Hematopoietic multipotent progenitor cell treated with erythropoietin and hydrocortisone succinate and interleukin-3 and kit ligand, for 4 days (in vitro differentiated cells): ENCODE results near the gene COPG1.
"Not testable (repeated sequence)": the region's sequence is repeated elsewhere in the genome, so short reads cannot be mapped to it uniquely, and the experiment has no call there.

Experiments used
- DNase-seq: peaks from one replicate; pipeline ENCODE4 v3.0.0-alpha.2; 2015

The COPG1 gene, protein sequence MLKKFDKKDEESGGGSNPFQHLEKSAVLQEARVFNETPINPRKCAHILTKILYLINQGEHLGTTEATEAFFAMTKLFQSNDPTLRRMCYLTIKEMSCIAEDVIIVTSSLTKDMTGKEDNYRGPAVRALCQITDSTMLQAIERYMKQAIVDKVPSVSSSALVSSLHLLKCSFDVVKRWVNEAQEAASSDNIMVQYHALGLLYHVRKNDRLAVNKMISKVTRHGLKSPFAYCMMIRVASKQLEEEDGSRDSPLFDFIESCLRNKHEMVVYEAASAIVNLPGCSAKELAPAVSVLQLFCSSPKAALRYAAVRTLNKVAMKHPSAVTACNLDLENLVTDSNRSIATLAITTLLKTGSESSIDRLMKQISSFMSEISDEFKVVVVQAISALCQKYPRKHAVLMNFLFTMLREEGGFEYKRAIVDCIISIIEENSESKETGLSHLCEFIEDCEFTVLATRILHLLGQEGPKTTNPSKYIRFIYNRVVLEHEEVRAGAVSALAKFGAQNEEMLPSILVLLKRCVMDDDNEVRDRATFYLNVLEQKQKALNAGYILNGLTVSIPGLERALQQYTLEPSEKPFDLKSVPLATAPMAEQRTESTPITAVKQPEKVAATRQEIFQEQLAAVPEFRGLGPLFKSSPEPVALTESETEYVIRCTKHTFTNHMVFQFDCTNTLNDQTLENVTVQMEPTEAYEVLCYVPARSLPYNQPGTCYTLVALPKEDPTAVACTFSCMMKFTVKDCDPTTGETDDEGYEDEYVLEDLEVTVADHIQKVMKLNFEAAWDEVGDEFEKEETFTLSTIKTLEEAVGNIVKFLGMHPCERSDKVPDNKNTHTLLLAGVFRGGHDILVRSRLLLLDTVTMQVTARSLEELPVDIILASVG

DNA sequence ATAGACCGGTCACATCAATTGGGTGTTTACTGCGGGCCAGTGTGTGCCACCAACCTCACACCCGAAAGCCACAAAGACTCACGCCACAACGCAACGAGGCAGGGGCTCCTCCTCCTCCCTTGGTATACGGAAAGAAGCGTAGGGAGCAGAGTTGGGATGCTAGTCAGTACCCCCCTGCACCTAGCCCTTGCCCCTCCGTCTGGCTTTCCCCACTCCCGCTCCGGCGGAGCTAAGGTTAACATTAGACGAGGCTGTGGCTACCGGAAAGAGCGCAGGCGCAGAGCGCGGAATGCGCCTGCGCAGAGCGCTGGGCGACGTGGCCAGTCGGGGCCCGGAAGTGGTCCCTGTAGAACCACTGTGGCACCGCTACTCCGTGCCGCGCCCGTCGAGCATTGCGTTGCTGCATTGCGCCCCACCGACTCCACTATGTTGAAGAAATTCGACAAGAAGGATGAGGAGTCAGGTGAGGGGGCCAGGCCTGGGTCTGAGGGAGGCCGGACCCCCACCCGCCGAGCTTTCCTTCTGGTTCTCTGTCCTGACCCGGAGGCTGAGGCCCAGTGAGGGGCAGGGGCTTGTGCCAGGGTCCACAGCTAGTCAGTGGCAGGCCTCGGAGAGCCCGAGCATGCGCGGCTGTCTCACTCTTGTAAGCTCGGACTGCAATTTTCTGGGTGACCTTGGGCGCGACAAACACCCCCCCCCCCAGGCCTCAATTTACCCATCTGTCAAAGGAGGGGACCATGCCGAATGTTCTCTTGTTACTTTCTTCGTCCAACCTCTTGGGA, at the start of gene COPG1:
TSS of gene COPG1 (plus strand) at position 323 of the 782 bp plus-strand sequence. CDS start at position 427, 104 bp downstream.
- DNase-seq, result peak; percentile 95

DNA sequence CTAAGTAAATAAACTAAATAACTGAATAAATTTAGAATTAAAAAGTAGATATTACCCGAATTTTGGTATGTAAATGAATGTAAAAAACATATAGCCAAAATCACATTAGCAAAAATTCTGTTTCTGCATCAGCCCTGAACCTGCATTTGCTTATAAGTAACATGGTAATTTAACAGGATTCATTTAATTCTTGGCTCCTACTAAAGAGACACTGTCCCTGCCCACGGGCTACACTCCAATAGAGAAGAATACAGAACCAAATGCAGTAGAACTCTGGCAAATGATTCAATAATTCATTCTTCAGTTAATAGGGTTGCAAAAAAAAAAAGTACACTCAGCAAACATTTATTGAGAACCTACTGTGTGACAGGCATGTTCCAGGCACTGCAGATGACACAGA, 44.9 kb upstream of the COPG1 start:
- no peak for DNase-seq

DNA sequence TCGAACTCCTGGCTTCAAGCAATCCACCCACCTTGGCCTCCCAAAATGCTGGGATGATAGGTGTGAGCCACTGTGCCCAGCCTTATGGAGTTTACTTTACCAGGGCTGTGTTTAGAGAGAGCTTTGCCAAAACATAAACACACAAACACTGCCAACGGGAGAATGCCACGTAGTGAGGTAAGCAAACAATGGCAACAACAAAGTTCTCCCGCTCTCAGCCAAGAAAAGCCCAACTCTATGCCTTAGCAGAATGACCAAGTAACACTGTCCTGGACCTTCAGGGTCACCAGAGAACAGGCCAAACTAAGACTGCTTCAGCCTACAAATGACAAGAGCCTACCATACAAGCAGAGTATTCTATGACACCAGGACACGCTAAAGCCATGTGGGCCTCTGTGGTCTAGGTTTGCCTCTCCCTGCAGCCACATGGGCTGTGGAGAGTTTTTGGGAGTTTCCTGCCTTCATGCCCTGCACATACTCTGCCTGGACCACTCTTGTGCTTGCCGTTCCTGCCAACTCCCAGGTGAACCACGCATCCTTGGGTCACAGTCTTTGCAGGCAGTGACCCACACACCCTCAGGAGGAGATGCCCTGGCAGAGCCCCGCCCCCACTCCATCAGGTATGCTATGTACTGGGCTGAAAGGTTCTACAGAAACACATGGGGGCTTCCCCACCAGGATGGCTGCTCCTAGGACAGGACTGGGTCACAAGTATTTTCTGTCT, 44.1 kb upstream of the COPG1 start:
- no peak for DNase-seq

DNA sequence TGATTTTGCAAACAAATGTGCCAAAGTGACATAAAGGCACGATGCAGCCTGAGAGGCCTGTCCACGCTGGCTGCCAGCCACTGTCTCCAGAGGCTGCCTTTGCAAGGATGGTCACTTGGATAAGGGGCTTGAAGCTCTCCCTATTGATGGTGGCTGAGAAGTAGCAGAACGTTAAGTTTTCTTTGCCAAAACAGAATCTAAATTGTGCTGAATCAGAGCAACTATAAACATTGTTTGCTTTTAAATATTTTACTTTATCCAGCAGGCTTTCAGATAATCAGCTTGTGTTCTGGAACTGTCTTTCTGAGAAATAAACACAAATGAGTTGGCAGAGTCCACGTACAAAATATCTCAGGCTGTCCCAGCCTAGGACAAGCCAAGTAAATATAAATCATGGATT, 41.9 kb upstream of the COPG1 start:
- DNase-seq, result no peak

DNA sequence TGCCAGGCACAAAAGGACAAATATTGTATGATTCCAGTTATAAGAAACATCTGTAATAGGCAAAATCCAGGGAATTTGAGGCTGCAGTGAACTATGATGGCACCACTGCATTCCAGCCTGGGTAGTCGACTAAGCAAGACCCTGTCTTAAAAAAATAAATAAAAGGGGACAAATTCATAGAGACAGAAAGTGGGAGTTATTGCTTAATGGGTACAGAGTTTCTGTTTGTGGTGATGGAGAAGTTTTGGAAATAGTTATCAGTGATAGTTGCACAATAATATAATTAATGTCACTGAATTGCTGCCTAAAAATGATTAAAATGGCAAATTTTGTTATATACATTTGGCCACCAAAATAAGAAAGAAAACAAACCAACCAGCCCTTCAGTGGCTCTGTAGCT, 38.1 kb upstream of the COPG1 start:
- no peak for DNase-seq

DNA sequence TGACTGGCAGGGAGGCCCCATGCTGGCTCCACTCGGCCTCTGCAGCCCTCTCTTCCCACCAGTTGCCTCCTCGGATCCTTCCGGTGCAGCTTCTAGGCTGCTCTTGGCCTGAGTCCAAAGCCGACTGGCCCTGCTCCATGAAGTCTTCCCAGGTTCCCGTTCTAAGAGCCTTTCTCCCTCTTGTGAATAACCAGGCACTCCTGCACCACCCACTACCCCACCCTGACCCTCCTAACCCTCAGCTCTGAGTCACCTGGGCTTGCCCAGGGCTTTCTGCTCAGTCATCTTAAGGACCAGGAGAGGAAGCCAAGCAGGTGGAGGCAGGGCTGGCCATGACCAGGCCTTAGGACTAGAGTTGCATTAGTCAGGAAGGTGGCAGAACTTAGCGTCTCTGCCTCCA, 37.6 kb upstream of the COPG1 start:
- no peak for DNase-seq

DNA sequence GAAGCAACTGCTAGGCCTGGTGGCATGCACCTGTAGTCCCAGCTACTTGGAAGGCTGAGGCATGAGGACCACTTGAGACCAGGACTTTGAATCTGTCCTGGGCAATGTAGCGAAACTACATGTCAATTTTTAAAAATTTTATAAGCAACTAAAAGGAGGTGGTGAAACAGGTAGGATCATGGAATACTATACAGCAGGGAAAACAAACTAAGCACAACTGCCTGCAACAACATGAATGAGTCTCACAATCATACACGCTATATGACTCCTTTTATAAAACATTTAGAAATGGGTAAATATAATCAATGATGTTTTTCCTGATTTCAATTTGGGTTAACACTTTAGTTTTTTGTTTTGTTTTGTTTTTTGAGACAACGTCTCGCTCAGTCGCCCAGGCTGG, 36.2 kb upstream of the COPG1 start:
- no peak for DNase-seq

DNA sequence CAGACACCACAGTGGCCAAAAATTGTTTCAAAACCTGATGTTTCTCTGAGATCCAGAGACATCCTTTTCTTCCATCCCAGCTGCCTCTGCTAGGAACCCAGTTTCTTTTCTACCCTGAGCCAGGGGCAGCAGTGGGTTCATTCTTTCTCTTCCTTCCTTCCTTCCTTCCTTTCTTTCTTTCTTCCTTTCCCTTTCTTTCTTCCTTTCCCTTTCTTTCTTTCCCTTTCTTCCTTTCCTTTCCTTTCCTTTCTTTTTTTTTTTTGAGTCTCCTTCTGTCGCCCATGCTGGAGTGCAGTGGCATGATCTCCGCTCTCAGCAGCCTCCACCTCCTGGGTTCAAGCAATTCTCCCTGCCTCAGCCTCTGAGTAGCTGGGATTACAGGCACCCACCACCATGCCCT, 30.7 kb upstream of the COPG1 start:
- DNase-seq, result no peak

DNA sequence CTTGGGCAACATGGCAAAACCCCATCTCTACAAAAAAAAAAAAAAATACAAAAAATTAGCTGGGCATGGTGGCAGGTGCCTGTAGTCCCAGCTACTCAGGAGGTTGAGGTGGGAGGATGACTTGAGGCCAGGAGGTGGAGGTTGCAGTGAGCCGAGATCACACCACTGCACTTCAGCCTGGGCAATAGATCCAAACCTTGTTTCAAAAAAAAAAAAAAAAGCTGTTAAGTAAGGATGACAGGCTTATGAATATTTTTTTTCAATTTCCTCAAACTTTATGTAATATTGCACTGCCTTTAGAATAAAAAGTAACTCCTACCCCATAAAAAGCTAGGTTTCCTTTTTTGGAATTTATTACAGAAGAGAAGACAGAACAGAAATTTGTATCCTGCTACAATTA, 25.0 kb upstream of the COPG1 start:
- not testable (repeated sequence) for DNase-seq

DNA sequence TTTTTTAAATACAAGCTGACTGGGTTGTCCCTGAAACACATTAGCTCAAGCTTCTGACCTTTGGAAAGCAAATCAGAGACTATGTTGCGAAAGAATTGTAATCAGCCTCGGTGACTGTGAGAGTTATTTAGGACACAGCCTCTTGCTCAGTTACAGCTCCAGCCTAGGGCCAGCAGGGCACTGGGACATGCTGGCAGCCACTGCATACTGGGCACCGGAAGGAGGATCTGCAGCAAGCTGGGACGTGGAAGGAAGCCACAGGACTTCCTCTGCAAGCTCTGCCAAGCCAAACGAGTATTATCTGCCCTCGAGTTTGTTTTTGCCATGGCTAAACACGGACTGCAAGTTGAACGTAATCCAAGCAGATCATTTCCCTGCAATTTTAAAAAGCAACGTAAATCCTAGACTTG, 24.4 kb upstream of the COPG1 start:
- DNase-seq, result peak; percentile 88

DNA sequence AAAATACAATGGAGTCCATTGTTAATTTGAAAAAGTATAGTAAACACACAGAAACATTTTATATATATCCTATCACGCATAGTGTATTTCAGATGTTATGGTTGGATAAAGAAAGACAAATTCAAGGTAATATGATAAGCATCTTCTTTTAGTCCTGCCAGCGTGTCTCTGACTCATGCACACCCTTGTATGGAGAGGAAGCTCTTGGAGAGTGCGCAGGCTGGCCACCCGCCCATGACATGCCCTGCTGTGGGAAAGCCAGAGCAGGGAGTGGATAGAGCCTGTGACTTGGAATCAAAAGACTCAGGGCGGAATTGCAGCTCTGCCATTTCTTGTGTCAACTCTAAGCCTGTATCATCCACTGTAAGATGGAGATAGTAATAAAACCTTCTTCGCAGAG, 23.0 kb upstream of the COPG1 start:
- peak; percentile 75 for DNase-seq

DNA sequence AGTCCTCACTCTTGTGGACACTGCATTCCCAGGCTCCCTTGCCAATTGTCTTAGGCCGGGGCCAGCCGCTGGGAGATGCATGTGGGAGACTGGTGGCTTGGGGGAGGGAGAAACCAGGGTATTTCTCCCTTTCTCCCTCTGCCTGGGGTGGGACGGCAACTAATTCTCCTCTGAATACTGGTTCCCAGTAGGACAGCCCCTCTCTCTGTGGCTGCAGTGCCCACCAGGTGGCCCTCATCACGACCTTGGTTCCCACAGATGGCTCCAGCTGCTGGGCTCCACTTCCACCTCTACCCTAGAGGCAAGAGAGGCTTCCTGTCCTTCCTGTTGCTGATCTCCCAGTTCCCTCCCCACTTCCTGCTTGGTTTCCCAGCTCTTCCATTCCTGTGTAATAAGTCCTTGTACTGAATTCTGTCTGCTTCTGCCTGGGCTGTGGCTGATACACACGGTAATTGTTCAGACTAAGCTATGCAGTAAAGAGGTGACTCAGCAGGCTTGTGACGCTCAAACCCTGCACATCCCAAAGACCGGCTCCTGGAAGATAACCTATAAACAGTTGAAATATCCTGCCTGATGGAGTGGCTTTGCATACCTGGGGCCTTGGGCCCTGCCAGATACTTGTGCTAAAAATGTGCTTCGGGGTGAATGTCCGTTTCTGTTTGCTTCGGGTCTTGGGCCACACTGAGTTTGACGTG, 20.4 kb upstream of the COPG1 start:
- DNase-seq, result peak; percentile 61

DNA sequence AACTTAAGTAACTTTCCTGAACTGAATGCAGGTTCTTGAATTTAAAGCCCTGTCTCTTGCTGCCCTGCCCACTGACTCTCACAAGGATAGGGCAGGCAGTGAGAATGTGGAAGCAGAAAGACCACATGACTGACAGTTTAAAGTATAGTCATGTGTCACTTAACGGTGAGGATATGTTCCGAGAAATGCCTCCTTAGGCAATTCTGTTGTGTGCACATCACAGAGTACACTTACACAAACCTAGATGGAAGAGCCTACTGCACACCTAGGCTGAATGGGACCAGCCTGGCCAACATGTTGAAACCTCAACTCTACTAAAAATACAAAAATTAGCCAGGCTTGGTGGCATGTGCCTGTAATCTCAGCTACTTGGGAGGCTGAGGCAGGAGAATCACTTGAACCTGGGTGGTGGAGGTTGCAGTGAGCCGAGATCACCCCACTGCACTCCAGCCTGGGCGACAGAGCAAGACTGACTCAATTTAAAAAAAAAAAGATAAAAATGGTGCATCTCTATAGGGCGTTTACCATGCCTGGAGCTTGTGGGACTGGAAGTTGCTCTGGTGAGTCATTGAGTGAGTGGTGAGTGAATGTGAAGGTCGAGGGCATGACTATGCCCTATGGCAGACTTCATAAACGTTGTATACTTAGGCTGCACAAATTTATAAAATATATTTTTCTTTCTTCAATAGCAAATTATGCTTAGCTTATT, 18.9 kb upstream of the COPG1 start:
- peak; percentile 92 for DNase-seq

DNA sequence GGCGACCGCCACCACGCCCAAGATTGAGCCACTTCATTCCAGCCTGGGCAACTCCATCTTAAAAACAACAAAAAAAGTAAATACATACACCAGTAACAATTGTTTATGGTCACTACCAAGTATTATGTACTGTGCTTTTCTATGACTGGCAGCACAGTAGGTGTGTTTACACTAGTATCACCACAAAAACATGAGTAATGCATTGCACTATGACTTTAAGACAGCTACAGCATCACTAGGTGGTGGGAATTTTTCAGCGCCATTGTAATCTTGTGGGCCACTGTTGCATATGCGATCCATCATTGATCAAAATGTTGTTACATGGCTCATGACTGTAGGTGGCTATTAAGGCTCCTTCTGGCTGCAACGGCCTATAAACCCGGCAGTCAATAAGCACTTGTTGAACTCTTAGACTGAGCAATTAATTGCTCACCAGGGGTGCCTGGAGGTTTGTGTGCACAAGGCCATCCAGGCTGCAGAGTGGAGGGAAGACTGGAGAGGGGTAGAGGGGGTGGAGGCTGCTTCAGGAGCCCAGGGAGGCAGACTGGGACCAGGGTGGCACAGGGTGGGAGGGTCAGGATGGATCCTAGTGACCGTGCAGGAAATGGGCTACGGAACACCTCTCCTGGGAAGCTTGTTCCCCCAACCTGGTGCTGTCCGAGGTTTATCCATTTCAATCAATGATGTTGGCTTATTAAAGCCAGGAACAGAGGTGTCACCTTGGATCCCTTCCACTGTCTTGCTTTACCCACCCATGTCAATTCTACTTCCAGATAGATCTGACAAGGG, 17.9 kb upstream of the COPG1 start:
- DNase-seq, result no peak

DNA sequence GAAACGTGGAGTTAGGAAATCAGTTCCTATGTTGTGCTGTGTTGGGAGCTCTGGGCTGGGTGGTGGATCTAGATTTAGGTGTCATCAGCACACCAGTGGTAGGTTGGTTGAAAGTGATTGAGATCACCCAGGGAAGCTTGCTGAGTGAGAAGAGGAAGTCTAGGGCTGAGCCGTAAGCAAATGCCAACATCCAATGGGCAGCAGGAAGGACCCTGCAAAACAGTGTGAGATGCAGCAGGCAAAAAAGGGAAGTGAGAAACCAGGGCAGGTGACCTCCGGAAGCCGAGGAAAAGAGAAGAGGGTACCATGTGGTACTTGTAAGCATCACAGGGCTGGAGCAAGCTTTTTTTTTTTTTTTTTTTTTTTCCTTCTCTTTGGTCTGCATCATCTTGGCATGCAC, 15.9 kb upstream of the COPG1 start:
- DNase-seq, result peak; percentile 93

DNA sequence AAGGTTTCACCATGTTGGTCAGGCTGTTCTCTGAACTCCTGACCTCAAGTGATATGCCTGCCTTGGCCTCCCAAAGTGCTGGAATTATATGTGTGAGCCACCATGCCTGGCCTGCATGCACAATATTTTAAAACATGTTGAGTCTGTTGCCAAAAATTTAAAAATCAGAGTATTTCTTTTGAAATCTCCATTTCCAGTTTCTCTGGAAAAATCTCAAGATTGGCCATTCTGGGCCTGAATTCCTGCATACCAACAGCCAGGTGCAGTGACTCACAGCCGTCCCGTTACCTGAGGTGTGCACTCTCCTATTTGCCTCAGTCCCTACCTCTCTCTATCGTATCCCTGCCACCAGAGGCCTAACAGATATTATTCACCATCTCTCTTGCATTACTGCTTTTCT, 15.0 kb upstream of the COPG1 start:
- no peak for DNase-seq

DNA sequence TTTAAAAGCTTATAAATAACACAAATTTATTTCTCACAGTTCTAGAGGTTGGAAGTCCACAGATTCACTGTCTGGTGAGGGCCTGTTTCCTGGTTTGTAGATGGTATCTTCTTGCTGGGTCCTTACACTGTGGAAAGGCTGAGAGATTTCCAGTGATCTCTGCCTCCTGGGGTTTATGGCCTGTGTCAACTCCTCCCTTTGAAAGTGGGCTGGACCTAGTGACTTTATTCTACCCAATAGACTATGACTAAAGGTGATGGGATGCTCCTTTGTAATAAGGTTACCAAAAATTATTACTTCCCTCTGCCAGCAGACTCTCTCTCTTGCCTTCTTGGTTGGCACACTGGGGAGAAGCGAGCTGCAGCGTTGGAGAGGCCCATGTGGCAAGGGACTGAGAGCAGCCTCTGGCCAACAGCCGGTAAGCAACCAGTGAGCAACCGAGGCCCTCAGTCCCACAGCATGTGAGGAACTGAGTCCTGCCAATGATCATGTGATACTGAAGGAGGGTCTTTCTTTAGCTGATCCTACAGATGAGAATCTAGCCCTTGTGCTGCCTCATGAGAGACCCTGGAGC, 14.0 kb upstream of the COPG1 start:
- DNase-seq, result no peak

DNA sequence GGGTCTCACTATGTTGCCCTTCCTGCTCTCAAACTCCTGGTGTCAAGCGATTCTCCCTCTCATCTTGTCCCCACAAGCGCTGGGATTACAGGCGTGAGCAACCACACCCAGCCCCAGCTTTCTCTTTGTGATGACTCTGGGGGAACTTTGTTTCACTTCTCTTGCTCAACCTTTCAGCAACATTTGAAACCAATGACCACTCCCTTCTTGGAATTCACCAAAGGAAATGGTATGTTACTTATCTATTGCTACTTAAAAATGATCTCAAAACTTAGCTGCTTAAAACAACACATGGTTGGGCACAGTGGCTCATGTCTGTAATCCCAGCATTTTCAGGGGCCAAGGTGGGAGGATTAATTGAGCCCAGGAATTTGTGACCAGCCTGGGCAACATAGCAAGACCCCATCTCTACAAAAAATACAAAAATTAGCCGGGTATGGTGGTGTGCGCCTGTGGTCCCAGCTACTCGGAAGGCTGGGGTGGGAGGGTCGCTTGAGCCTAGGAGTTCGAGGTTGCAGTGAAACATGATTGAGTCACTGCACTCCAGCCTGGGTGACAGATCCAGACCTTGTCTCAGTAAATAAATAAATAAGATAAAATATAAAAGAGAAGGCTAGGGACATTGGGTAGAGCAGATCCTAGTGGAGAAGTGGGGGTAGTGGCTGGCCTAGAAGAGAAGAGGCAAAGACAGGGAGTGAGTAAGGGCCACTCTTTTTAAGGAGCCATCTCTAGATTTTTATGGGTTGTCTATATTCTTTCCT, 10.3 kb upstream of the COPG1 start:
- peak; percentile 92 for DNase-seq

DNA sequence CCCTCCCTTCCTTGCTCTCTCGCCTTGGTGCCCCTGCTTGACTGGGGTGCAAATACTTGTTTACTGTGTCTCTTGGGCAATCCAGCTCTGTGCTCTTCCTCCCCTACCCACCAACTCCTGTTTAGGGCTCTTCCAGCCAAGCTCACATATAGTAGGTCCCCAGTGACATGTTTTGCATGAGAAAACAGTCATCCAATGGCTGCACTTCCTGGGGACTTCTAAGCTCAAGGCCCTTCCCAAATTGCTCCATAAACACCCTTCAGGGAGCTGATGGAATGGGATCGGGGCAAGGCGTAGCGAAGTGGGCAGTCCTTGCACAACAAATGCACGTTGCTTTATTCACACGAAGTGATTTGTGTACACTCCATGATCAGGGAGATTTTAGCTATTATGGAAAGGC, 9.4 kb upstream of the COPG1 start:
- no peak for DNase-seq
